NCI-H2029 (cell line): ENCODE measurements around the gene ARHGAP6.
"Not testable (repeated sequence)": the region's sequence is repeated elsewhere in the genome, so short reads cannot be mapped to it uniquely, and the experiment has no call there.

Experiments used
- DNase-seq: peaks from one replicate; lab custom pipeline; 2025; lab: John Stamatoyannopoulos, UW

Gene ARHGAP6

DNA sequence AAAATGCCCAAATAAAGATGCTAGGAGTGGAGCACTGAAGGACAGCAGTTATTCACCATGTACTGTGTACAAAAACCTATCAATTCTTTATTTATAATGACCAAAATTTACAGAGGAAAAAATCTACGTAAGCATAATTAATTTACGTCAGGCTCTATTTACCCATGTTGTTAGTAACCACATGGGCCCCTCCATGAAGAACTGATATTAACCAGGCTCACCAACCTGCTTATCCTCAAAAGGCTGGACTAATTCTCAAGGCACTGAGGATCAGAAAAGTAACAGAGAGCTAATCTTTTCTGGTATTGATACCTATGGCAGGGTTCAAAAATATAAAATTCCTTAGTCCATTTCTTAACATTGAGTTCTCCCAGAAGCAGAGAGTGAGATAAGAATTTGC, 140.0 kb downstream of the ARHGAP6 start:
- no peak for DNase-seq

DNA sequence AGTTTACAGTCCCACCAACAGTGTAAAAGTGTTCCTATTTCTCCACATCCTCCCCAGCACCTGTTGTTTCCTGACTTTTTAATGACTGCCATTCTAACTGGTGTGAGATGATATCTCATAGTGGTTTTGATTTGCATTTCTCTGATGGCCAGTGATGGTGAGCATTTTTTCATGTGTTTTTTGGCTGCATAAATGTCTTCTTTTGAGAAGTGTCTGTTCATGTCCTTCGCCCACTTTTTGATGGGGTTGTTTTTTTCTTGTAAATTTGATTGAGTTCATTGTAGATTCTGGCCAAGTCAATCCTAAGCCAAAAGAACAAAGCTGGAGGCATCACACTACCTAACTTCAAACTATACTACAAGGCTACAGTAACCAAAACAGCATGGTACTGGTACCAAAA, 146.5 kb downstream of the ARHGAP6 start:
- DNase-seq, result not testable (repeated sequence)

DNA sequence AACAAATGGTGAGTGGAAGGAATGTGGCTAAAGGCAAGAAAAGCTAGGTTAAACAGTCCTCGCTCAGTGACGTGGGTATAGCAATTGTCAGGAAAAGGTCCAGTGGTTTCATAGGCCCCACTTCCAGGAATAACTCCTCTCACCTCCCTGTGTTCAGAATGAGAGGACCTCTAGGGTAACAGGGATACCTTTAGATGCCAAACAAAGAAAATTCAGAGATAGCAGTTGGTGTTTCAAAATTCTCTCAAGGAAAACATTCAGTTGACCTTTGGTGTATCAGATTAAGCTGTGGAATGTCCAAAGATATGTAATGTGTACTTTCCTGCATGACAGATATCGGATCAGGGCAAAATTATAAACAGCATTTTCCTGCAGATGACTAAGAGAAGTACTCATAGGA, 155.9 kb downstream of the ARHGAP6 start:
- DNase-seq, result no peak

DNA sequence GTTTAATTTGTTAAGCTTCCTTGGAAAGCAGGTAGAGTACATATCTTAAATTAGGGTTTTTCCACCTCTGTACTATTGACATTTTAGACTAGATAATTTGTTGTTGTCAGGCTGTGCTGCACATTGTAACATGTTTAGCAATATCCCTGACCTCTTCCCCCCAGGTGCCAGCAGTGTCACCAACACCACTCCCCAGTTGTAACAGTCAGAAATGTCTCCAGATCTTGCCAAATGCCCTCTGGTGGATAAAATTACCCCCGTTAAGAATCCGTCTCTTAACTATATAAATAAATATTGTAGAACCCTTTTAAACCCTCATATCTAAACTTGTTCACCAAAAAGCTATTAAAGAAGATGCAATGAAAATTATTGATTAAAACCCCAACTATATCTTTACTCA, 161.5 kb downstream of the ARHGAP6 start:
- no peak for DNase-seq

GRCh38 chrX:11499076-11500044, 166.4 kb downstream of the ARHGAP6 start:
- DNase-seq, result no peak

- DNase-seq, result not testable (repeated sequence)
Observed at GRCh38 chrX:11491375-11491774, 174.3 kb downstream of the ARHGAP6 start.

DNA sequence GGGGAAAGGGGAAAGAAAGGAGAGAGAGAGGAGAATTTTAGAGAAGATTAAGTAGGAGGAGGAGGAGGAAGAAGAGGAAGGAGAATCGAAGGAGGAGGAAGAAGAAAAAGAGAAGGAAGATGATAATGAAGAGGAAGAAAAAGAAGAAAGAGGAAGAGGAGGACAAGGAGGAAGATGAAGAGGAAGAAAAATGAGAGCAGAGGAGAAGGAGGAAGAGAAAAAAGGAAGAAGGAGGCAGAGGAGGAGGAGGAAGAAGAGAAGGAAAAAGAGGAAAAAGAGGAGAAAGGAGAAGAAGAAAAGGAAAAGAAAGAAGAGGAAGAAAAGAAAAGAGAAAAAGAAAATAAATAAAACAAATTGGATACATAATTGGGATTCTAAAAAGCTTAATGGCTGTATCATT, 181.4 kb downstream of the ARHGAP6 start:
- no peak for DNase-seq

DNA sequence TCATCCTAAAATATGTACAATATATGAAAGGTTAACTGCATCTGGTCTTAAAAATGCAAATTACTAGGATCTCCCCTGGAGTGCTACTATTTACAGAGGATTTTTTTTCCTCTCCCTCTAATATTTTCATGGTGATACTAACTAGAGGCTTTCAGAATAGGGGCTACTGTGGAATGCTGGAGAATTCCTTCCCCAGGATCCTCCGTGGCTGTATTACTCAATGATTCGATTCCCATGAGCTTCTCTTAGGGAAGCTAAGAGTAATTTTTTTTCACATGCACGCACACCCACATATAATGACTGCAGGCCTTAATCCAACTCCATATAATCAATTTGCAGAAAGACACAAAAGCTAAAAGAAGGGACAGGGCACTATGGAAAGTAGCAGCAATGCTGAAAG, 184.7 kb downstream of the ARHGAP6 start:
- no peak for DNase-seq

DNA sequence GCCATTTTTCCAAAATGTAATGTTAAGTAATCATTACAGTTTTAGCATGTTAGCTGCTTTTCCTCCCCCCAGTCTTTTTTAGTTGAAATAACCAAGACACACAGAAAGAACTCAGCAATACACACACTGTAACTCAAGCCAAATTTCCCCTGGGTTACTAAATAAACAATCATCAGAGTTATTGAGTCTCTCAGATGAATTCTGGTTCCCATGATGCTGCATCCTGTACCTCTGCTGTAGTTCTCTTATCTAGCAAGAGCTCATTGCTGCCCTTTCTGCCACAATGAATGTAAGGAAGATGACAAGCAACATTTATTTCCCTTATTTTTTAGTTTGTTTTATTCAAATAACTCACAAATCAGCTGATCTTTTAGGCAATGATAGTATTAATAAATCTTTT, 185.1 kb downstream of the ARHGAP6 start:
- no peak for DNase-seq

DNA sequence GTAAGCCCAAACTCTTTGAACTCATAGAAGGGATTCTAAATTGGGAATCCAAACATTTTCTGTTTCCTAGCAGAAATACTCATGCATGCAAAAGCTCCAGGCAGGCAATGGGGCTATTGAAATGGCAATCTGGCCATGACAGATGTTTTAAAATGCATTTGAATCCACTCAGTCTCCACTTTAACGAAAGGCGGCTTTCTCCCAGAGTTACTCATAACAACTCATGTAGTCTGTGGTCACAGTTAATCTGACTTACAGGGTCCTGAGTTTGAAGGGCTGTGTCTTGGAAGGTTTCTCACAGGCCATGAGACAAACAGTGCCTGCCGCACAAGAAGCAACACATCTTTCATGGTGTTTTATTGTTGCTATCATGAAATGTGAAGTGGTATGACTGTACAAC, 186.8 kb downstream of the ARHGAP6 start:
- DNase-seq, result no peak

DNA sequence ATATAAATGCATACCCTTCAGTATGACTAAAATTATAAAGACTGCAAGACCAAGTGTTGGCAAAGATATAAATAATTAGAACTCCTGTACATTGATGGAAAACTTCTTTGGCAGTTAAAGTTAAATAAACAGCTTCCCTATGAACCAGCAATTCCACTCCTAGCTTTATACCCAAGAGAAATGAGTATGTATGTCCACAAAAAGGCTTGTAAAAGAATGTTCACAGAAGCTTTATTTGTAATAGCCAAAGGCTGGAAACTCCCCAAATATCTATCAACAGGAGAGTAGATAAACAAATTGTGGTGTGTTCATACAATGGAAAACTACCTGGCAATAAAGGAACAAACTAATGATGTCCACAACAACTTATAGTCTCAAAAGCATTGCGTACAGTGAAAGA, 187.7 kb downstream of the ARHGAP6 start:
- DNase-seq, result no peak

DNA sequence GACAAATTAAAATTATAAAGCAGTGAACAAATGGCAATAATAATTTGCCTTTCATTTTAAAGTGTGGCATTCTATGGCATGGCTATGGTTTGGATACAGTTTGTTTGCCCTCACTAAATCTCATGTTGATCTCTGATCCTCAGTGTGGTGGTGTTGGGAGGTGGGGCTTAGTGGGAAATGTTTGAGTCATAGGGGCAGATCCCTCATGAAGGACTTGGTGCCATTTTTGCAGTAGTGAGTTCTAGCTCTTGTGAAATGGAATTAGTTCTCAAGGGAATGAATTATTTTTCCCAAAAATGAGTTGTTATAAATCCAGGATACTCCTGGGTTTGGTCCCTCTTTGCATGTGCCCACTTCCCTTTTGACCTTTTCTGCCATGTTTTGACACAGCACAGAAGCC, 191.1 kb downstream of the ARHGAP6 start:
- no peak for DNase-seq

DNA sequence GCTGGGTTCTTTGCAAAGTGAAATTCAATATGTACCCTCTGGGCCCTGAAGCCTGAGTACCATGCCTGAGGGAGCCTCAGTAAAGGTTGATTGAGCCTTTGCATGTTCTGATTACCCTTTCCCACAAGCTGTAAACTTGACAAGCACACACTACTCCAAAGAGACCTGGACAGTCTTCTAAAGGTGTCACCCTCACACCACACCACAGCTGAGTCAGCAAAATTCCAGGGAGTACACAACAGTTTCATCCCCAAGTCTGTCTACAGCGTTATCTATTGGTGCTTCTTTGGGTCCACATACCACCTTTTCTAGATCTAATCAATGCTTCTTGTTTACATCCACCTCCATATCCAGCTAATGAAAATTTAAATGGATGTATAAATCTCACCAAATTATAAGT, 191.7 kb downstream of the ARHGAP6 start:
- no peak for DNase-seq

DNA sequence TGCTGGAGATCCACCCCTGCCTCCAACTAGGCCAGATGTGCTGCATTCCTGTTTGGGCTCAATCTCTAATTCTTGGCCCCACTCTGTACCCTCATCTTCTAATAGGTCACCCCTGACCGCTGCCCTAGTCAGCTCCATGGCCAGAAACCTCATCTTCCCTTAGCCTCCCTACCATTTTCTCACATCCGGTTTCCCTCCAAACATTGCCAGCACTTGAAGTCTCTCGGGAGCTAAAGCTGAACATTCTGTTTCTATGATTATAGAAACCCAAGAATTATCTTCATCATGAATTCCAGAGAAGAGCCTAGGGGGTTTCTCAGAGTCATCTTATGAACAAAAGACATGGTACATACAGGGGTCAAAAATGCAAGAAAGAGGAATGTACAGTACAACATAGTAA, 192.8 kb downstream of the ARHGAP6 start:
- no peak for DNase-seq

DNA sequence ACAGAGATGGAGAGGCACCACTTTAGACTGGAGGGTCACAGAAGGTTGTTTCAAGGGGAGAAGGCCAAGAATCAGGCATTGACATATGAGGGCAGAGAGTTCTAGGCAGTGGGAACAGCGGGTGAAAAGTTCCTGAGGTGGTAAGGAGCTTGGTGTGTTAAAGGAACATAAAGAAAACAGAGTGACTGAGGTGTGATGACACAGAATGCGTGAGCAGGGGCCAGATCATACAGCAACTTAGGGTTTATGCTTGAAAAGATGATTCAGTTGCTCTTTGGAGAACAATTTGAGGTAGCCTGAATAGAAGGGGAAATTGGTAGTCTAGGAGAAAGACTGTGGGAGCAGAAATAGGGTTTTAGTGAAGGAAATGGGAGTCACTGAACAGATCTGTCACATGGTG, 193.3 kb downstream of the ARHGAP6 start:
- no peak for DNase-seq

DNA sequence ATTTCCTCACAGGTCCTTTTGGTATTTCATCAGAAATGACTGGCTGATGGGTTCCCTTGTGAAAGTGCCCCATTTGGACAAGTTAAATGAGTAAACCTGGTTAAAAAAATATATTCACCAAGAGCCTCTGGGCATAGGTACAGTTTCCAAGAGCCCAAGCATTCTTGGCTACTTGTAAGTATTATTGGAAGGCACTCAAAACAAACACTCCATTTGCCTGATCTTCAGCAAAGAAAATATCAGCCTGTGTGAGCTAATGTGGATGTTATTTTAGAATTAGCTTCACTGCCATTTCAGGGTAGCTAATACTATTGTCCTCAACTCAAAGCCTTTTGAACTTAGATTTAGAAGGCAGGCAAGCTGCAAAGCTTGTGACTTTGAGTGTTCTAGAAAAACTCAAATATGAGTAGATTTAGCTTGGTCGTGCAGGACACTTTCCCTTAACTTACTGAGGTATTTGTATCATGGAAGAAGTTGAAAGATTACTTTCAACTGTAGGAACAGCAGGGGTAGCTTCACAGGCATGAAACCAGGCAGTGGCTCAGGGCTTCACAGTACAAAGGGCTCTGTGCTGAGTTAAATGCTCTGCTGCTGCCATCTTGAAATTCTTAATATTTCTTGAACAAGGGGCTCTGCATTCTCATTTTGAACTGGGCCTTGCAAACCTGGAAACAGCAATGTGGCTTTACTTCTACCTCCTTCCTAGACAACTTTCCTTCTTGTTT, 195.3 kb downstream of the ARHGAP6 start:
- no peak for DNase-seq

- no peak for DNase-seq
Observed at GRCh38 chrX:11465648-11466411, 199.9 kb downstream of the ARHGAP6 start.

DNA sequence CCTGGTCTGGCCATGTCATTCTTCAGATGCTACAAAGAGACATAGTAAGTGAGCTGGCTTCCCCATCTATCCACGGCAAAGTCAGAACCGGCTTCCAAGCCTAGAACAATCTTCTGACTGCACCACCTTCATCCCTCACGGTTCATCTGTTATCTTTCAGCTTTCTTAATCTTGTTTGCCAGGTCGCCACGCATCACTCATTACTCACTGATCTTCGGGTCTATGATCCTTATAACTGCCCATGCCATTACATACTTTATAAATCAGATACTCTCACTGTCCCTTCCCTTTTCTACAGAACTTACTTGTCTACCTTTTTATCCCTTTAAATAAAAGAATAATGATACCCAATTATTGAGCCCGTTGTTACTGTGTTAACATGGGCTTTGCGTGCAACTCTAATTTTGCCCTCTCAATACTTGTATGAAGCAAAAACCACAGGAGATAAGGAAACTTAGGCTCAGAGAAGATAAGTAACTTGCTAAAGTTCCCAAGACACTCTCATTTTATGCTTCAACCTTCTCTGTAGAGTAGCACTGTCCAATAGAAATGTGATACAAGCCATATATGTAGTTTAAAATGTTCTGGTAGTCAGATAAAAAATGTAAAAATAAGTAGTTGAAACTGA, 200.8 kb downstream of the ARHGAP6 start:
- DNase-seq, result no peak

- DNase-seq, result no peak
Observed at GRCh38 chrX:11464380-11464779, 201.3 kb downstream of the ARHGAP6 start.

DNA sequence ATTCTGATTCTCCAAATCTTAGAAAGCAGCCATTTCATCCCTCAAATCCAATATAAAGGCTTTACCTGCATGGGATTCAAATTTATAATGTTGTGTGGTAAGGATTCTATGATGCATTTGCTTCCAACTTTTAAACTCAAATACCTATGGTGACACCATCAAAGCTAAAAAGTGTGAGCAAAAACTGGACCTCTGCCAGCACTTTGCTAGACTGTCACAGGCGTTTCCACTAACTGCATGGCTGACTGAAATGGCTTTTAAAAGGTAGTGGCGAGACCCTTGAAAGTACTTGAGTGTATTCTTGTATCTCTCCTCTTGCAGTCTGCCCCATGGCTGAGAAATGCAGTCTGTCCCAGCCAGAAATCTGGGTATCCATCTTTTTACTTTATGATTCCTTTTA, 203.1 kb downstream of the ARHGAP6 start:
- no peak for DNase-seq

- no peak for DNase-seq
Observed at GRCh38 chrX:11462136-11462535, 203.6 kb downstream of the ARHGAP6 start.
